GM23338 (cell line): ENCODE data around the gene MAPK6. TPM values are rescaled to one million over a fixed set of nuclear protein-coding genes. Genes with fewer than 3 reads are reported as not detected.

Experiments
- ATAC-seq: fragments of 200-7000 bp; cut with Tn5 transposase; 3 replicates; pipeline ENCODE4 v1.9.1; 2020
- DNase-seq: peaks from one replicate; pipeline ENCODE4 v3.0.0-alpha.2; 2015; ENCODE audit warnings: low spot score
- H2AFZ ChIP-seq: fragments of 200-600 bp; sonication (generic); 2 replicates; pipeline ENCODE4 v1.8.0; 2016; ENCODE audit warnings: antibody characterized with exemption, mild to moderate bottlenecking, moderate library complexity
- H3F3A ChIP-seq: fragments of 200-600 bp; sonication (generic); replicated peaks from 2 replicates; pipeline ENCODE4 v1.8.0; 2017; ENCODE audit warnings: antibody characterized with exemption, mixed run types, low read depth
- H3K27ac ChIP-seq: fragments of 200-600 bp; sonication (generic); 2 replicates; pipeline ENCODE4 v1.6.1; 2016; ENCODE audit warnings: low read depth
- H3K27me3 ChIP-seq: fragments of 200-600 bp; sonication (generic); 2 replicates; pipeline ENCODE4 v1.8.0; 2016; ENCODE audit warnings: mild to moderate bottlenecking, mixed run types, moderate library complexity; ENCODE audit not compliant: insufficient read depth
- H3K36me3 ChIP-seq: fragments of 200-600 bp; sonication (generic); 2 replicates; pipeline ENCODE4 v1.8.0; 2016; ENCODE audit warnings: mild to moderate bottlenecking; ENCODE audit not compliant: insufficient read depth
- H3K4me1 ChIP-seq: fragments of 200-600 bp; sonication (generic); 2 replicates; pipeline ENCODE4 v1.8.0; 2016; ENCODE audit warnings: mild to moderate bottlenecking, moderate library complexity; ENCODE audit not compliant: insufficient read depth
- H3K4me2 ChIP-seq: fragments of 200-600 bp; sonication (generic); 2 replicates; pipeline ENCODE4 v1.7.1; 2017; ENCODE audit warnings: mixed run types
- H3K4me3 ChIP-seq: fragments of 200-600 bp; sonication (generic); 2 replicates; pipeline ENCODE4 v1.6.1; 2016; ENCODE audit warnings: mixed run types
- H3K79me2 ChIP-seq: fragments of 200-600 bp; sonication (generic); replicated peaks from 2 replicates; pipeline ENCODE4 v1.8.0; 2017; ENCODE audit warnings: mild to moderate bottlenecking; ENCODE audit not compliant: insufficient read depth
- H3K9me2 ChIP-seq: fragments of 200-600 bp; sonication (generic); 2 replicates; pipeline ENCODE4 v1.8.0; 2017; ENCODE audit not compliant: insufficient read depth
- H4K20me1 ChIP-seq: fragments of 200-600 bp; sonication (generic); replicated peaks from 2 replicates; pipeline ENCODE4 v1.8.0; 2017; ENCODE audit warnings: mild to moderate bottlenecking; ENCODE audit not compliant: insufficient read depth
- H3K27ac Mint-ChIP-seq: 2 replicates; pipeline ENCODE4 v1.8.0; 2020; ENCODE audit warnings: inconsistent platforms, mild to moderate bottlenecking, moderate library complexity, mixed read lengths
- H3K27me3 Mint-ChIP-seq: 3 replicates; pipeline ENCODE4 v1.8.0; 2022; ENCODE audit warnings: low read depth, mild to moderate bottlenecking, moderate library complexity, mixed read lengths, inconsistent platforms; ENCODE audit not compliant: insufficient read depth, poor library complexity
- H3K36me3 Mint-ChIP-seq: 3 replicates; pipeline ENCODE4 v1.8.0; 2021; ENCODE audit warnings: low read depth, mild to moderate bottlenecking, inconsistent platforms, moderate library complexity, mixed read lengths
- H3K4me1 Mint-ChIP-seq: 3 replicates; pipeline ENCODE4 v1.8.0; 2020; ENCODE audit warnings: mild to moderate bottlenecking, inconsistent platforms, mixed read lengths
- H3K4me3 Mint-ChIP-seq: 3 replicates; pipeline ENCODE4 v1.8.0; 2021; ENCODE audit warnings: moderate library complexity, mild to moderate bottlenecking, inconsistent platforms, mixed read lengths
- H3K9me3 Mint-ChIP-seq: 3 replicates; pipeline ENCODE4 v1.8.0; 2020; ENCODE audit warnings: moderate library complexity, mild to moderate bottlenecking, inconsistent platforms, mixed read lengths
- CREB1 ChIP-seq: fragments of 250-450 bp; sonication (Bioruptor Pico); IDR thresholded peaks from 2 replicates; pipeline ENCODE4 v1.5.0; 2020; ENCODE audit warnings: low read depth, mild to moderate bottlenecking, moderate library complexity
- CTCF ChIP-seq, 2 experiments: fragments of 200-600 bp in 1 of 2; sonication (generic) in 1 of 2; conservative IDR thresholded peaks; 2 replicates each; pipeline versions ENCODE4 v1.5.1 to v1.6.1; 2016 to 2017; ENCODE audit warnings: antibody characterized with exemption in 2 of 2, low read depth in 2 of 2, mild to moderate bottlenecking in 2 of 2, moderate library complexity in 1 of 2
- ETS1 ChIP-seq: IDR thresholded peaks from 2 replicates; pipeline ENCODE4 v1.6.1; 2016; ENCODE audit warnings: antibody characterized with exemption
- EZH2 ChIP-seq: fragments of 200-600 bp; sonication (generic); IDR thresholded peaks from one replicate; pipeline ENCODE4 v1.8.0; 2017; ENCODE audit warnings: antibody characterized with exemption, mild to moderate bottlenecking, low read depth; ENCODE audit not compliant: unreplicated experiment
- EZH2phosphoT487 ChIP-seq: fragments of 200-600 bp; sonication (generic); IDR thresholded peaks from one replicate; pipeline ENCODE4 v1.8.1; 2018; ENCODE audit warnings: antibody characterized with exemption; ENCODE audit not compliant: unreplicated experiment
- JUNB ChIP-seq: IDR thresholded peaks from one replicate; pipeline ENCODE4 v1.6.1; 2016; ENCODE audit warnings: antibody characterized with exemption; ENCODE audit not compliant: unreplicated experiment
- NANOG ChIP-seq: IDR thresholded peaks from 2 replicates; pipeline ENCODE4 v1.6.1; 2016; ENCODE audit warnings: antibody characterized with exemption, borderline replicate concordance
- POLR2AphosphoS5 ChIP-seq: IDR thresholded peaks from 2 replicates; pipeline ENCODE4 v1.6.1; 2016; ENCODE audit warnings: antibody characterized with exemption, low read depth
- STAT1 ChIP-seq: IDR thresholded peaks from one replicate; pipeline ENCODE4 v1.6.1; 2016; ENCODE audit warnings: antibody characterized with exemption; ENCODE audit not compliant: unreplicated experiment
- ZNF114 ChIP-seq: fragments of 250-450 bp; sonication (Bioruptor Pico); IDR thresholded peaks from 2 replicates; pipeline ENCODE4 v1.5.0; 2020; ENCODE audit warnings: mild to moderate bottlenecking, moderate library complexity
- ZNF331 ChIP-seq: fragments of 250-450 bp; sonication (Bioruptor Pico); IDR thresholded peaks from 2 replicates; pipeline ENCODE4 v1.5.0; 2020; ENCODE audit warnings: low read depth, mild to moderate bottlenecking, moderate library complexity
- polyA plus RNA-seq: library from polyadenylated mRNA; unstranded; fragments of >200 nt; fragmentation: Nextera tagmentation; extraction: Ambion mirVana; gene quantifications from 2 replicates; pipeline ENCODE4 v1.2.1, GENCODE V29; 2016
- total RNA-seq: library from RNA; depleted of rRNA; stranded (reverse); fragments of >200 nt; shearing (Covaris generic); gene quantifications from 2 replicates; pipeline ENCODE4 v1.2.3, GENCODE V29; 2014
- TF ChIP-seq, protein P1 (sequence below): fragments of 250-450 bp; sonication (Bioruptor Pico); IDR thresholded peaks from 2 replicates; pipeline ENCODE4 v1.5.0; 2020; ENCODE audit warnings: mild to moderate bottlenecking, moderate library complexity
- TF ChIP-seq, protein P2 (sequence below): IDR thresholded peaks from one replicate; pipeline ENCODE4 v1.6.1; 2018; ENCODE audit warnings: antibody characterized with exemption; ENCODE audit not compliant: unreplicated experiment

MAPK6 gene
- total and polyA plus RNA-seq, 2 experiments from 2014 or later, result 40.9 to 92.3 TPM

- no peak overlapping the region for H3K4me2 ChIP-seq
- Mint-ChIP-seq H3K4me1 (no peaks in the 10 kb centered on the region), H3K27ac (no peak overlapping the region), H3K9me3 (peaks cover 2% of the 10 kb centered on the region; the same call in 1 of the 3 replicates), H3K27me3 (peaks cover 2% of the 10 kb centered on the region), H3K36me3 (no peaks in the 10 kb centered on the region), H3K4me3 (no peak overlapping the region)
- H3K27me3 ChIP-seq, result no peaks in the 10 kb centered on the region
- H3K27ac ChIP-seq, result no peak overlapping the region
- ATAC-seq, result no peak
- TF ChIP-seq ETS1 (no peak), ZNF114 (CRISPR knock-in tag) (no peak), ZNF331 (CRISPR knock-in tag) (no peak), NANOG (no peak), STAT1 (no peak), POLR2AphosphoS5 (no peak), CTCF (conservative IDR thresholded peaks at IDR 0.05; ENCODE audit: low read depth in 2 of 2) (no peak), JUNB (no peak), EZH2 (no peak), EZH2phosphoT487 (no peak), CREB1 (no peak)
- TF ChIP-seq, protein P1, sequence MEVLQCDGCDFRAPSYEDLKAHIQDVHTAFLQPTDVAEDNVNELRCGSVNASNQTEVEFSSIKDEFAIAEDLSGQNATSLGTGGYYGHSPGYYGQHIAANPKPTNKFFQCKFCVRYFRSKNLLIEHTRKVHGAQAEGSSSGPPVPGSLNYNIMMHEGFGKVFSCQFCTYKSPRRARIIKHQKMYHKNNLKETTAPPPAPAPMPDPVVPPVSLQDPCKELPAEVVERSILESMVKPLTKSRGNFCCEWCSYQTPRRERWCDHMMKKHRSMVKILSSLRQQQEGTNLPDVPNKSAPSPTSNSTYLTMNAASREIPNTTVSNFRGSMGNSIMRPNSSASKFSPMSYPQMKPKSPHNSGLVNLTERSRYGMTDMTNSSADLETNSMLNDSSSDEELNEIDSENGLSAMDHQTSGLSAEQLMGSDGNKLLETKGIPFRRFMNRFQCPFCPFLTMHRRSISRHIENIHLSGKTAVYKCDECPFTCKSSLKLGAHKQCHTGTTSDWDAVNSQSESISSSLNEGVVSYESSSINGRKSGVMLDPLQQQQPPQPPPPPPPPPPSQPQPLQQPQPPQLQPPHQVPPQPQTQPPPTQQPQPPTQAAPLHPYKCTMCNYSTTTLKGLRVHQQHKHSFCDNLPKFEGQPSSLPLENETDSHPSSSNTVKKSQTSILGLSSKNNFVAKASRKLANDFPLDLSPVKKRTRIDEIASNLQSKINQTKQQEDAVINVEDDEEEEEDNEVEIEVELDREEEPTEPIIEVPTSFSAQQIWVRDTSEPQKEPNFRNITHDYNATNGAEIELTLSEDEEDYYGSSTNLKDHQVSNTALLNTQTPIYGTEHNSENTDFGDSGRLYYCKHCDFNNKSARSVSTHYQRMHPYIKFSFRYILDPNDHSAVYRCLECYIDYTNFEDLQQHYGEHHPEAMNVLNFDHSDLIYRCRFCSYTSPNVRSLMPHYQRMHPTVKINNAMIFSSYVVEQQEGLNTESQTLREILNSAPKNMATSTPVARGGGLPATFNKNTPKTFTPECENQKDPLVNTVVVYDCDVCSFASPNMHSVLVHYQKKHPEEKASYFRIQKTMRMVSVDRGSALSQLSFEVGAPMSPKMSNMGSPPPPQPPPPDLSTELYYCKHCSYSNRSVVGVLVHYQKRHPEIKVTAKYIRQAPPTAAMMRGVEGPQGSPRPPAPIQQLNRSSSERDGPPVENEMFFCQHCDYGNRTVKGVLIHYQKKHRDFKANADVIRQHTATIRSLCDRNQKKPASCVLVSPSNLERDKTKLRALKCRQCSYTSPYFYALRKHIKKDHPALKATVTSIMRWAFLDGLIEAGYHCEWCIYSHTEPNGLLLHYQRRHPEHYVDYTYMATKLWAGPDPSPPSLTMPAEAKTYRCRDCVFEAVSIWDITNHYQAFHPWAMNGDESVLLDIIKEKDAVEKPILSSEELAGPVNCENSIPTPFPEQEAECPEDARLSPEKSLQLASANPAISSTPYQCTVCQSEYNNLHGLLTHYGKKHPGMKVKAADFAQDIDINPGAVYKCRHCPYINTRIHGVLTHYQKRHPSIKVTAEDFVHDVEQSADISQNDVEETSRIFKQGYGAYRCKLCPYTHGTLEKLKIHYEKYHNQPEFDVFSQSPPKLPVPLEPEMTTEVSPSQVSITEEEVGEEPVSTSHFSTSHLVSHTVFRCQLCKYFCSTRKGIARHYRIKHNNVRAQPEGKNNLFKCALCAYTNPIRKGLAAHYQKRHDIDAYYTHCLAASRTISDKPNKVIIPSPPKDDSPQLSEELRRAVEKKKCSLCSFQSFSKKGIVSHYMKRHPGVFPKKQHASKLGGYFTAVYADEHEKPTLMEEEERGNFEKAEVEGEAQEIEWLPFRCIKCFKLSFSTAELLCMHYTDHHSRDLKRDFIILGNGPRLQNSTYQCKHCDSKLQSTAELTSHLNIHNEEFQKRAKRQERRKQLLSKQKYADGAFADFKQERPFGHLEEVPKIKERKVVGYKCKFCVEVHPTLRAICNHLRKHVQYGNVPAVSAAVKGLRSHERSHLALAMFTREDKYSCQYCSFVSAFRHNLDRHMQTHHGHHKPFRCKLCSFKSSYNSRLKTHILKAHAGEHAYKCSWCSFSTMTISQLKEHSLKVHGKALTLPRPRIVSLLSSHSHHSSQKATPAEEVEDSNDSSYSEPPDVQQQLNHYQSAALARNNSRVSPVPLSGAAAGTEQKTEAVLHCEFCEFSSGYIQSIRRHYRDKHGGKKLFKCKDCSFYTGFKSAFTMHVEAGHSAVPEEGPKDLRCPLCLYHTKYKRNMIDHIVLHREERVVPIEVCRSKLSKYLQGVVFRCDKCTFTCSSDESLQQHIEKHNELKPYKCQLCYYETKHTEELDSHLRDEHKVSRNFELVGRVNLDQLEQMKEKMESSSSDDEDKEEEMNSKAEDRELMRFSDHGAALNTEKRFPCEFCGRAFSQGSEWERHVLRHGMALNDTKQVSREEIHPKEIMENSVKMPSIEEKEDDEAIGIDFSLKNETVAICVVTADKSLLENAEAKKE (CRISPR knock-in tag), result no peak
- TF ChIP-seq, protein P2, sequence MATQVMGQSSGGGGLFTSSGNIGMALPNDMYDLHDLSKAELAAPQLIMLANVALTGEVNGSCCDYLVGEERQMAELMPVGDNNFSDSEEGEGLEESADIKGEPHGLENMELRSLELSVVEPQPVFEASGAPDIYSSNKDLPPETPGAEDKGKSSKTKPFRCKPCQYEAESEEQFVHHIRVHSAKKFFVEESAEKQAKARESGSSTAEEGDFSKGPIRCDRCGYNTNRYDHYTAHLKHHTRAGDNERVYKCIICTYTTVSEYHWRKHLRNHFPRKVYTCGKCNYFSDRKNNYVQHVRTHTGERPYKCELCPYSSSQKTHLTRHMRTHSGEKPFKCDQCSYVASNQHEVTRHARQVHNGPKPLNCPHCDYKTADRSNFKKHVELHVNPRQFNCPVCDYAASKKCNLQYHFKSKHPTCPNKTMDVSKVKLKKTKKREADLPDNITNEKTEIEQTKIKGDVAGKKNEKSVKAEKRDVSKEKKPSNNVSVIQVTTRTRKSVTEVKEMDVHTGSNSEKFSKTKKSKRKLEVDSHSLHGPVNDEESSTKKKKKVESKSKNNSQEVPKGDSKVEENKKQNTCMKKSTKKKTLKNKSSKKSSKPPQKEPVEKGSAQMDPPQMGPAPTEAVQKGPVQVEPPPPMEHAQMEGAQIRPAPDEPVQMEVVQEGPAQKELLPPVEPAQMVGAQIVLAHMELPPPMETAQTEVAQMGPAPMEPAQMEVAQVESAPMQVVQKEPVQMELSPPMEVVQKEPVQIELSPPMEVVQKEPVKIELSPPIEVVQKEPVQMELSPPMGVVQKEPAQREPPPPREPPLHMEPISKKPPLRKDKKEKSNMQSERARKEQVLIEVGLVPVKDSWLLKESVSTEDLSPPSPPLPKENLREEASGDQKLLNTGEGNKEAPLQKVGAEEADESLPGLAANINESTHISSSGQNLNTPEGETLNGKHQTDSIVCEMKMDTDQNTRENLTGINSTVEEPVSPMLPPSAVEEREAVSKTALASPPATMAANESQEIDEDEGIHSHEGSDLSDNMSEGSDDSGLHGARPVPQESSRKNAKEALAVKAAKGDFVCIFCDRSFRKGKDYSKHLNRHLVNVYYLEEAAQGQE, result no peak
- H3F3A ChIP-seq, result no peaks in the 10 kb centered on the region
- peak overlapping the region; percentile 49 for H2AFZ ChIP-seq
- no peak overlapping the region for H3K4me3 ChIP-seq
- no peaks in the 10 kb centered on the region for H3K79me2 ChIP-seq
- H3K9me2 ChIP-seq, result no peaks in the 10 kb centered on the region; the same call in 1 of the 2 replicates
- no peaks in the 10 kb centered on the region for H3K4me1 ChIP-seq
- H3K36me3 ChIP-seq, result no peaks in the 10 kb centered on the region
- no peak for DNase-seq
- H4K20me1 ChIP-seq, result no peaks in the 10 kb centered on the region
Observed at GRCh38 chr15:52006702-52007340, 12.2 kb upstream of the MAPK6 start.
